ENCODE data around the gene DCXR. TPM values are rescaled to one million over a fixed set of nuclear protein-coding genes. Genes with fewer than 3 reads are reported as not detected.
A peak's percentile ranks its signal among the peaks of the same experiment; 100 is the strongest.

Gene DCXR
- total and polyA plus RNA-seq, 10 of the 15 experiments (the other 5 are each of a cell fraction or from before 2014, with no cell fraction given): 12.3 to 139 (median 88.9) TPM

GRCh38 chr17:82023447-82024241 is 13.9 kb downstream of the DCXR start:
- ChIA-PET CTCF (interaction anchor here (0.6 to 5.0 kb wide), 9 partner anchors 12 to 289 kb away, joined by 3 to 89 read pairs (median 5); partner anchors contain the start of genes DCXR and NOTUM), SMC1A (ENCODE audit: uncharacterized antibody, unreplicated experiment) (interaction anchor here (0.9 to 1.7 kb wide), 3 partner anchors 14 to 64 kb away, joined by 3 to 4 read pairs (median 4); partner anchors contain the start of gene DCXR), POLR2A (interaction anchor here (0.6 to 2.6 kb wide), 8 partner anchors 14 to 132 kb away, joined by 3 to 13 read pairs (median 4); partner anchors contain the start of genes ALYREF, ANAPC11, DCXR and FASN), RAD21 (ENCODE audit: unreplicated experiment) (interaction anchor here (1.0 to 4.4 kb wide), 6 partner anchors 11 to 131 kb away, joined by 3 to 68 read pairs (median 10); partner anchors contain the start of genes DCXR and NOTUM)
- Histone ChIP-seq H4K20me1 (ENCODE audit: control insufficient read depth, insufficient read depth) (no peaks in the 10 kb centered on the region), H3K4me2 (ENCODE audit: control insufficient read depth, insufficient read depth) (peak overlapping the region; percentile 96), H3K27ac (ENCODE audit: control insufficient read depth, insufficient read depth) (peak overlapping the region; percentile 7; the same call in 1 of the 2 replicates), H3K79me2 (ENCODE audit: control insufficient read depth, insufficient read depth, low read length) (peaks cover 26% of the 10 kb centered on the region), H3K27me3 (replicated peaks in 1 of 2; ENCODE audit: control insufficient read depth in 2 of 2, insufficient read depth in 2 of 2, low read length in 1 of 2) (no peaks in the 10 kb centered on the region), H3K4me3 (peak overlapping the region; percentile 95), H3K9me3 (replicated peaks; ENCODE audit: control insufficient read depth, insufficient read depth, low read length) (no peaks in the 10 kb centered on the region), H3K4me1 (ENCODE audit: control insufficient read depth, insufficient read depth, low read length) (peaks cover 14% of the 10 kb centered on the region), H3K36me3 (ENCODE audit: control insufficient read depth in 2 of 2, insufficient read depth in 2 of 2, low read length in 1 of 2) (no peaks in the 10 kb centered on the region; a peak in 2 of 4 replicates), H3K9ac (ENCODE audit: control insufficient read depth, insufficient read depth, low read length) (peak overlapping the region; percentile 21), H2AFZ (ENCODE audit: control insufficient read depth, low read depth, low read length) (peak overlapping the region; percentile 80)
- 5% methylated on average over 37 of the region's 55 CpGs for WGBS (ENCODE audit: insufficient coverage, insufficient replicate concordance, low lambda C conversion rate, missing lambda C conversion rate)
- intact Hi-C loops (cut with micrococcal nuclease; ENCODE audit: unreplicated experiment): loop anchor here (5.0 kb wide), 1 partner anchor 161 kb away; the partner anchor contains the start of gene P4HB
- ATAC-seq: peak; percentile 3
- in situ Hi-C loops (cut with MboI): no loop called here
- FAIRE-seq: no peak
- BruUV-seq (replicated peaks): no TSS peak
- DNase-seq (ENCODE audit: low read depth, low spot score): no peak
- TF ChIP-seq KDM1A (IDR thresholded peaks at IDR 0.05; ENCODE audit: borderline replicate concordance): no peak
- no peak for TF ChIP-seq ZBTB4 (CRISPR knock-in tag; IDR thresholded peaks at IDR 0.05)
- TF ChIP-seq E4F1 (IDR thresholded peaks at IDR 0.05; ENCODE audit: borderline replicate concordance, partially characterized antibody): no peak
- no peak for TF ChIP-seq NR2C1 (IDR thresholded peaks at IDR 0.05)
- no peak for TF ChIP-seq REST (IDR thresholded peaks at IDR 0.05; ENCODE audit: low read depth, low read length)
- no peak for TF ChIP-seq NR2C2 (IDR thresholded peaks at IDR 0.05; ENCODE audit: borderline replicate concordance, control insufficient read depth, insufficient read length, low read depth)
- no peak for TF ChIP-seq PAX8 (IDR thresholded peaks at IDR 0.05)
- 0 out of 2 replicates have a peak, but pooled peaks have one; percentile 50 for TF ChIP-seq SMARCA5 (IDR thresholded peaks at IDR 0.05)
- TF ChIP-seq NBN (IDR thresholded peaks at IDR 0.05): no peak
- no peak for TF ChIP-seq ZBTB33 (IDR thresholded peaks at IDR 0.05)
- no peak for TF ChIP-seq TBL1XR1 (IDR thresholded peaks at IDR 0.05; ENCODE audit: low read depth, low read length)
